HUES48 (cell line): ENCODE results near the gene GOLGA5.
"Not testable (repeated sequence)": the region's sequence is repeated elsewhere in the genome, so short reads cannot be mapped to it uniquely, and the experiment has no call there.

Experiments
- H3K27ac ChIP-seq: one replicate; pipeline ENCODE4 v1.7.0; 2013; ENCODE audit warnings: low read depth, low read length, inconsistent platforms
- H3K27me3 ChIP-seq: 2 replicates; pipeline ENCODE4 v1.6.1; 2013; ENCODE audit warnings: mild to moderate bottlenecking, low read length; ENCODE audit not compliant: control insufficient read depth, insufficient read depth
- H3K36me3 ChIP-seq: 2 replicates; pipeline ENCODE4 v1.6.1; 2013; ENCODE audit warnings: low read length; ENCODE audit not compliant: control insufficient read depth, insufficient read depth
- H3K4me1 ChIP-seq: 2 replicates; pipeline ENCODE4 v1.6.1; 2013; ENCODE audit warnings: mild to moderate bottlenecking, low read length; ENCODE audit not compliant: control insufficient read depth, insufficient read depth
- H3K4me3 ChIP-seq: 2 replicates; pipeline ENCODE4 v1.5.1; 2013; ENCODE audit warnings: mild to moderate bottlenecking, low read depth, low read length
- H3K9ac ChIP-seq: 2 replicates; pipeline ENCODE4 v1.6.1; 2013; ENCODE audit warnings: mild to moderate bottlenecking, low read depth, low read length, moderate library complexity
- H3K9me3 ChIP-seq: 2 replicates; pipeline ENCODE4 v1.6.1; 2013; ENCODE audit warnings: low read length; ENCODE audit not compliant: control insufficient read depth, insufficient read depth

Gene GOLGA5

DNA sequence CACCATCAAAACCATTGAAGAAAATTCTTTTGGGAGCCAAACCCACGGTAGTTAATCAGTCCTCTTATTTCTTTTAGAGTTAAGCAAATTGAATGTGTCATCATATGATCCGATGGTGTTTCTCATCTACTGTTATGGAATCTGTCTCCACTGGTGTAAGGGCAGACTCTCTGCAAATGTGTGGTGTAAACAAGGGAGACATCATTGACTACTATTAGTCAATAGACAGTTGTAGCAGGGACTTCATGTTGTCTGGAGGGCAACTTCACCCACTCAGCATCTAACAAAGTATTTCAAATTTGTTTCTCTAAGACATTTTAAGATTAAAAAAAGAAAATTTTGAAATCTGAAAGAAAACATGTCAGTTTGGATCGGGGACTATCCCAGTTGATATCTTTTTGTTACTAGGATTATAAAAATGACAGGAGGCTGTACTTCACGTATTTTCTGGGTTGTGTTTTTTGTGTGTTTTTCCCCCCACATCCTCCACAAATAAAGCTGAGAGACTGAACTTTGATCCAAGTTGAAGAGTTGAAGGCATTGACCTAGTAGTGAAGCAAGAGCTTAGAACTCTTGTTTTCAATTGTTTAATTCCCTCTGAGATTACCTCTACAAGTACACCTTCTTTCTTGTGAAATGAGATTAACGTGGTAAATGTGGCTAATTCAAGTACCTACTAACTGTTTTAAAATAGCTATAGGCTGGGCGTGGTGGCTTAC, 4.0 kb downstream of the GOLGA5 start:
- H3K4me1 ChIP-seq, result 0 out of 2 replicates have a peak, but pooled peaks cover 6% of the 10 kb centered on the region
- H3K36me3 ChIP-seq, result peaks cover 26% of the 10 kb centered on the region
- no peaks in the 10 kb centered on the region for H3K27me3 ChIP-seq
- H3K9ac ChIP-seq, result no peak overlapping the region
- H3K4me3 ChIP-seq, result no peak overlapping the region
- H3K27ac ChIP-seq, result no peak overlapping the region
- no peaks in the 10 kb centered on the region for H3K9me3 ChIP-seq

DNA sequence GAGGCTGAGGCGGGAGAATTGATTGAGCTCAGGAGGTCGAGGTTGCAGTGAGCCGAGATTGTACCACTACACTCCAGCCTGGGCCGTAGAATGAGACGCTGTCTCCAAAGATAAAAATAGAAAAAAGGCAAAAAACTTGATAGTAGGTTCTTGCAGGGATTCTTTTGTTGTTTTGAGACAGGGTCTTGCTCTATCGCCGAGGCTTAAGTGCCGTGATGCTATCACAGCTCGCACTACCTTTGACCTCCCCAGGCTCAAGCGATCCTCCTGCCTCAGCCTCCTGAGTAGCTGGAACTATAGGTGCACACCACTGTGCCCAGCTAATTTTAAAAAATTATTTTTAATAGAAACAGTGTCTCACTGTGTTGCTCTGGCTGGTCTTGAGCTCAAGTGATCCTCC, 4.7 kb downstream of the GOLGA5 start:
- H3K36me3 ChIP-seq, result peaks cover 28% of the 10 kb centered on the region

DNA sequence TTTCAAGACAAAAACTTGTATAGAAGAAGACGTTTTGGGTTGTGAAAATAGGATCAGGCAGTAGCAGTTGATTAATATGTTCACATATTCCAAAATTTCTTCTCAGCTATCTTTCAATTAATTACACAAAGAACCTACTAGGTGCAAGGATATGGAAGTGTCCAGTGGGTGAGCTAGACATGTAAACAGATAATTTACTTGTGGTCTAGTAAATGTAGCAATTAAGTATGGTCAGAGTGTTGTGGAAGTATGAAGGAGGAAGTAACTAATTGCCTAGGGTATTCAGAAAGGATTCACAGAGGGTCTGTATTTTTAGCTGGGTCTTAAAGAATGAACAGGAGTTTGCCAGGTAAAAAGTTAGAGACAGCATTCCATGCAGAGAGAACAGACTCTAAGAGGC, 5.9 kb downstream of the GOLGA5 start:
- no peaks in the 10 kb centered on the region for H3K9me3 ChIP-seq
- H3K9ac ChIP-seq, result no peak overlapping the region
- H3K4me1 ChIP-seq, result no peaks in the 10 kb centered on the region
- peaks cover 28% of the 10 kb centered on the region for H3K36me3 ChIP-seq
- H3K27ac ChIP-seq, result no peak overlapping the region
- no peak overlapping the region for H3K4me3 ChIP-seq
- H3K27me3 ChIP-seq, result no peaks in the 10 kb centered on the region

More for the DNA sequence above, 4.7 kb downstream of the GOLGA5 start:
- no peaks in the 10 kb centered on the region for H3K4me1 ChIP-seq
- no peak overlapping the region for H3K27ac ChIP-seq
- no peak overlapping the region for H3K9ac ChIP-seq
- H3K9me3 ChIP-seq, result no peaks in the 10 kb centered on the region
- no peaks in the 10 kb centered on the region for H3K27me3 ChIP-seq
- no peak overlapping the region for H3K4me3 ChIP-seq

DNA sequence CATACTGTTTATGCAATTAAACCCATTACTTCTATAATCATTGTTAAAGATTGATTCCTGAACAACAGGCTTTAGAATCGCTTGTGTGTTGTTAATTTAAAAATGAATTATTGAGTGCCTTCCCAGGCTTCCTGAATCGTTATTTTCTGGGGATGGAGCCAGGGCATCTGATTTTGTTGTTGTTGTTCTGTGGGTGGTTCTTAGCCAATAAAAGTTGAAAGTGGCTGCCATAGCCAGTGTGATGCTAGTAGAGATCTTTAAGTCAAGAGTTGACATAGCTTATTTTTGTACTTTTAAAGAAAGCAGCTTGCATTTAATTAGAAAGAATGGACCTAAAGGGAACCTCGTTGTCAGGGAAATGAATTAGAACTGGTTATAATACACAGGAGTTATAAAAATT, 6.4 kb downstream of the GOLGA5 start:
- H3K27me3 ChIP-seq, result no peaks in the 10 kb centered on the region
- peaks cover 28% of the 10 kb centered on the region for H3K36me3 ChIP-seq
- no peaks in the 10 kb centered on the region for H3K9me3 ChIP-seq
- H3K9ac ChIP-seq, result no peak overlapping the region
- no peaks in the 10 kb centered on the region for H3K4me1 ChIP-seq
- H3K4me3 ChIP-seq, result no peak overlapping the region
- H3K27ac ChIP-seq, result no peak overlapping the region

DNA sequence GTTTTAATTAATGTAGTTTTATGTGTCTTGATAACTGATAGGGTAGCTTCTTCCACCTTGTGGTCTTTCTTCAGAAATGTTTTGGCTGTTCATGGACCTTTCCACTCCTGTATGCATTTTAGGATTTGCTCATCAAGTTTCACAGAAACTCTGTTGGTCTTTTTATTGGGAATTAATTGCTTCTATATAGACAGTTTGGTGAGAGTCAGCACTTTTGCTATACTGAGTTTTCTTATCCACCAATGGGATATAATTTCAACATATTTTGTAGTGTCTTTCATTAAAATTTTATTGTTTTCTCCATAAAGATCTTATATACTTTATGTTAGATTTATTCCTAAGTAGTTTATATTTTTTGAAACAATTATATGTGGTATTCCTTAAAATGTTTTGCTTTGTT, 7.8 kb downstream of the GOLGA5 start:
- H3K9ac ChIP-seq, result no peak overlapping the region
- H3K27me3 ChIP-seq, result no peaks in the 10 kb centered on the region
- no peaks in the 10 kb centered on the region for H3K4me1 ChIP-seq
- H3K27ac ChIP-seq, result no peak overlapping the region
- no peaks in the 10 kb centered on the region for H3K9me3 ChIP-seq
- no peak overlapping the region for H3K4me3 ChIP-seq
- H3K36me3 ChIP-seq, result peaks cover 32% of the 10 kb centered on the region

DNA sequence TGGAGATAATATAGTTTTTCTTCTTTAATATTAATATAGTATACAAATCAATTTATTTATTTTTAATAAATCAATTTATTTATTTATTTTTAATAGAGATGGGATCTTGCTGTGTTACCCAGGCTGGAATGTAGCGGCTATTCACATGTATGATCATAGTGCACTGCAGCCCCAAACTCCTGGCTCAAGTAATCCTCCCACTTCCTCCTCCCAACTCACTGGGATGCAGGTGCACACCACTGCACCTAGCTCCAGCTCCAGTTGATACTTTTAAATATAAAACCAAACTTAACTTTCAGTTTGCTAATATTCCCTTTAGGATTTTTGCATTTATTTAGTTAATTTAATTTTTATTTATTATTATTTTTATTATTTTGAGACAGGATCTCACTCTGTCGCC, 8.6 kb downstream of the GOLGA5 start:
- H3K27me3 ChIP-seq, result no peaks in the 10 kb centered on the region
- no peaks in the 10 kb centered on the region for H3K4me1 ChIP-seq
- no peak overlapping the region for H3K27ac ChIP-seq
- no peak overlapping the region for H3K9ac ChIP-seq
- peaks cover 31% of the 10 kb centered on the region for H3K36me3 ChIP-seq
- no peaks in the 10 kb centered on the region for H3K9me3 ChIP-seq
- H3K4me3 ChIP-seq, result no peak overlapping the region

DNA sequence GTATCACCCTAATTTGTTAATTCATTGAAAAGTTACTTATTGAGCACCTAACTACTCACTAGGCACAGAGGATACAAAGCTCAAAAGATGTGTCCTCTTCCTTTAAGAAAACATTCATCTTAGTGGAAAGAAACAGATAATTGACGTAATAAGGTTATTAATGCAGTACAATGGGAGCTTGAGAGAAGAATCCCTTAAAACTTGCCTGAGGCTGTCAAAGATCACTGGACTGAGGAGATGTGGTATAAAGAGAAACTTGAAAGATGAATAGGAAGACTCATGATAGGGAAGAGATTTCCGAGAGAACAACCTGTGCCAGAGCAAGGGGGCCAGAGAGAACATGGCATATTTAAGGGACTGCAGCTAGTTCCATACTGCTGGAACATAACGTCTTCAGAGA, 19.1 kb downstream of the GOLGA5 start:
- no peak overlapping the region for H3K9ac ChIP-seq
- no peaks in the 10 kb centered on the region for H3K27me3 ChIP-seq
- H3K36me3 ChIP-seq, result peaks cover 94% of the 10 kb centered on the region

DNA sequence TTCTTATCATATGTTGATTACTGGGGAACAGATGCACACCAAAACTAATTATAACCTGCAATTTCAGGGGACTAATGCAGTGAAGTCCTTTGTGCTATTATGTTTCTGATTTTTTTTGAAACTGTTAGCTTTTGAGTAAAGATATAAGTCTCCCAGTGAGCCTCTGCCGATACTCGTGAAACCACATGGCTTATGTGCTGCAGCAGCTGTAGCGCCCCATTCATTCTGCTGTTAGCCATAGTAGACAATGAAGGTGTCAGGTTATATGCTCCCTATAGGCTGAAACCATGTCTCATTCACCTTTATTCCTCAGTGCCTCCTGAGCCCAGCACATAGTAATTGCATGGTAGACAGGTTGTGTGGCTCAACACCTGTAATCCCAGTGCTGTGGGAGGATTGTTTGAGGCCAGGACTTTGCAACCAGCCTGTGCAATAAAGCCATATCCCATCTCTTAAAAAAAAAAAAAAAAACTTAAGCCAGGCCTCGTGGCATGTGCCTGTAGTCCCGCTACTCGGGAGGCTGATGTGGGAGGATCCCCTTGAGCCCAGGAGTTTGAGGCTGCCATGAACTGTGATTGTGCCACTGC, 25.0 kb downstream of the GOLGA5 start:
- H3K4me1 ChIP-seq, result no peaks in the 10 kb centered on the region
- H3K27ac ChIP-seq, result no peak overlapping the region
- H3K36me3 ChIP-seq, result peaks cover 75% of the 10 kb centered on the region
- no peaks in the 10 kb centered on the region for H3K27me3 ChIP-seq
- H3K9ac ChIP-seq, result no peak overlapping the region
- H3K4me3 ChIP-seq, result no peak overlapping the region
- no peaks in the 10 kb centered on the region for H3K9me3 ChIP-seq

More for the DNA sequence above, 19.1 kb downstream of the GOLGA5 start:
- Histone ChIP-seq H3K4me3 (no peak overlapping the region), H3K4me1 (no peaks in the 10 kb centered on the region), H3K9me3 (no peaks in the 10 kb centered on the region), H3K27ac (no peak overlapping the region)

DNA sequence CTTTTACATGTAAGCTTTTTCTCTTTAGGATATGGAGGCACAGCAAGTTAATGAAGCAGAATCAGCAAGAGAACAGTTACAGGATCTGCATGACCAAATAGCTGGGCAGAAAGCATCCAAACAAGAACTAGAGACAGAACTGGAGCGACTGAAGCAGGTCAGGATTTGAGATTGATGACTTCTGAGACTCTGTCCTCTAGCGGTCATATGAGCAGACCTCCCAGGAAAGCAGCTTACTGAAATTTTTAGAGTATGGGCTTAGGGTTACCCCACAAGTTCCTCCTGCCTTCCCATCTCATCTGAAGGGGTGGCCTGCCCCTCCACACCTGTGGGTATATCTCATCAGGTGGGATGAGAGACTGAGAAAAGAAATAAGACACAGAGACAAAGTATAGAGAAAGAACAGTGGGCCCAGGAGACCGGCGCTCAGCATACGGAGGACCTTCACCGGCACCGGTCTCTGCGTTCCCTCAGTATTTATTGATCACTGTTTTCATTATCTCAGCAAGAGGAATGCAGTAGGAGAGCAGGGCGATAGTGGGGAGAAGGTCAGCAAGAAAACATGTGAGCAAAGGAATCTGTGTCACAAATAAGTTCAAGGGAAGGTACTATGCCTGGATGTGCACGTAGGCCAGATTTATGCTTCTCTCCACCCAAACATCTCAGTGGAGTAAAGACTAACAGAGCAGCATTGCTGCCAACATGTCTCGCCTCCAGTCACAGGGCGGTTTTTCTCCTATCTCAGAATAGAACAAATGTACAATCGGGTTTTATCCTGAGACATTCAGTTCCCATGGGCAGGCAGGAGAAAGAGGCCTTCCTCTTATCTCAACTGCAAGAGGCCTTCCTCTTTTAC, 25.8 kb downstream of the GOLGA5 start:
- H3K4me1 ChIP-seq, H3K9me3 ChIP-seq, H3K27ac ChIP-seq, H3K27me3 ChIP-seq, H3K9ac ChIP-seq, H3K4me3 ChIP-seq: not testable (repeated sequence)
- peaks cover 75% of the 10 kb centered on the region for H3K36me3 ChIP-seq

DNA sequence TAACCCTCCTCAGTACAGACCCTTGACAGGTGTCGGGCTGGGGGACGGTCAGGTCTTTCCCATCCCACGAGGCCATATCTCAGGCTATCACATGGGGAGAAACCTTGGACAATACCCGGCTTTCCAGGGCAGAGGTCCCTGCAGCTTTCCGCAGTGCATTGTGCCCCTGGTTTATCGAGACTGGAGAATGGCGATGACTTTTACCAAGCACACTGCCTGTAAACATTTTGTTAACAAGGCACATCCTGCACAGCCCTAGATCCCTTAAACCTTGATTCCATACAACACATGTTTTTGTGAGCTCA, 26.4 kb downstream of the GOLGA5 start:
- H3K9ac ChIP-seq, H3K4me1 ChIP-seq, H3K4me3 ChIP-seq, H3K9me3 ChIP-seq, H3K27ac ChIP-seq, H3K27me3 ChIP-seq: not testable (repeated sequence)
- peaks cover 75% of the 10 kb centered on the region for H3K36me3 ChIP-seq

DNA sequence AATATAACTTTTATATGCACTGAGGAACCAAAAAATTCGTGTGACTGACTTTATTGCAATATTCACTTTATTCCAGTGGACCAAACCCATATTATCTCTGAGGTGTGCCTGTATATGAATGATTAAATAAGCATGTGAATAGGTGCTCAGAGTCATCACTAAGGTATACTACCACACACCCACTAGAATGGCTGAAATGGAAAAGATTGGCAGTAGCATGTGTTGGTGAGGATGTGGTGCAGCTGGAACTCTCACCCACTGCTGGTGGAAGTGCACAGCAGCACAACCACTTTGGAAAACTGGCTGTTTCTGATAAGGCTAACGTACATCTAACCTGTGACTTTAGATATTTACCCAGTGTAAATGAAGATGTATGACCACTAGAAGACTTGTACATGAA, 36.8 kb downstream of the GOLGA5 start:
- peaks cover 69% of the 10 kb centered on the region for H3K36me3 ChIP-seq
- no peaks in the 10 kb centered on the region for H3K27me3 ChIP-seq
- no peak overlapping the region for H3K4me3 ChIP-seq
- H3K9ac ChIP-seq, result no peak overlapping the region
- no peaks in the 10 kb centered on the region for H3K4me1 ChIP-seq
- no peaks in the 10 kb centered on the region for H3K9me3 ChIP-seq
- no peak overlapping the region for H3K27ac ChIP-seq
